ENCODE results near the gene UFD1.
A peak's percentile ranks its signal among the peaks of the same experiment; 100 is the strongest.

The UFD1 gene

DNA sequence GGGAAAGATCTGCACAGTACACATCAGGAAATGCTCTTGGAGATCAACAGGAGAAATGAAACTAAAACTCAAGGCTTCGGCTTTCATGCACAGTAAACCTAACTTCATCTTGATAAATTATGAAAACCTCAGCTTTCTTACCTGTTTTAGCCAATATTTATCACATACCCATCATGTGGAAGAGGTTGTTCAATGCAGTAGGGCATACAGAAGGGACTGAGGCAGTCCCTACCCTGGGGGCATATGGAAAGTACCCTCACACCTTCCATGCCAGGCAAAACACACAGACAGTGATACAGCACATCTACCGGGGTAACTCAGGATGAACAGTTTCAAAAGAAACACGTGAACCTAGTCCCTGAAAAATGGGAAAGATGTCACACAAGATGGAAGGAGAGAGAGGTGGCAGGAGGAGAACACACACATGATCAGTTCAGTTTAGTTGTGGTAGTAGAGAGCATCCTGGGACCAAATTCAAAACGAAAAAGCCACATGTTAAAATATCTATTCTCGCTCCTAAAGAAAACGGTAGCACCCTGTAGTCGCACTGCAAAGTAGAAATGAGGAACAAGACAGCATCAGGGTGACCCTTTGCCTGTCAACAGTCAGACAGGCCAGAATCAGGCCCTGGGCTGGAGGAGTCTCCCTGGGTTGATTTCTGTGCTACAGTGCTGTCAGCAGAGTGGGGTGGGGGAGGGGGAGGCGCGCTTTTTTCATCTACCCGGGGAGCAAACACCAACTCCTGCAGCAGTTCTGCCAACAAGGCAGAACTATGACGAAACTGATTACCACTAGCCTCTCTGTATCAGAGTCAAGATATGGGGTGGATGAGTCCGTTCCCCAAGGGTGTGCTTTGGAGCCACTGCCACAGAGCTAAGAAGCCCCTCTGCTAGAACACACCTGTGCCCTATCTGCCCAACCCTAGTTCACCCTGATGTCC is 48.8 kb downstream of the UFD1 start:
- DNase-seq (ENCODE audit: low read depth in 2 of 2), result no peak

DNA sequence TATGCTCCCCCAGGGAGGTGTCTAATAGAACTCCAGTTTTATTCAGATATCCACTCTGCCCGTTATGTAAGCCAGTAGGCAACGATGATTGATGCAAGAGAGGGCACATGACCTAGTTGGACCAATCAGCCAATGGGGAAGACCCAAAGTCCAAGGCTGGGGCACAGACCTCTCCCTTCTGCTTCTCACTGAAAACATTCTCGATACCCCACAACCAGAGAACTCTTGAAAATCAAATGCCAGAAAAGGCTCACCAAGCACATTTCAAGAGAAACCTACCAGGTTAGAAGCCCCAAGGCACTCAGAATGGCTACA is 54.9 kb downstream of the UFD1 start:
- no peak for DNase-seq (ENCODE audit: low read depth in 2 of 2)

GRCh38 chr22:19422440-19423301 is 56.3 kb downstream of the UFD1 start:
- no peak for DNase-seq (ENCODE audit: low read depth in 2 of 2)

DNA sequence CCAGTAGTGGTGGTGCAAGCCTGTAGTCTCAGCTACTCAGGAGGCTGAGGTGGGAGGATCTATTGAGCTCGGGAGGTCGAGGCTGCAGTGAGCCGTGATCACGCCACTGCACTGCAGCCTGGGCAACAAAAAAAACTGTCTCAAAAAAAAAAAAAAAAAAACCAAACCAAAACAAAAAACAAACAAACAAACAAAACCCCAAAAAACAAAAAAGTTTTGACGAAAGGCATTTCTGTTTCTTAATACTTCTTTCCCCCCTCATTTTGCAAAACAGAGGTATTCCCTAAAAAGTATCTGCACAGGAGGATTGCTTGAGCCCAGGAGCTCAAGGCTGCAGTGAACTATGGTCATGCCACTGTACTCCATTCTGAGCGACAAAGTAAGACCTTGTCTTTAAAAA is 58.7 kb downstream of the UFD1 start:
- DNase-seq (ENCODE audit: low read depth in 2 of 2), result no peak

DNA sequence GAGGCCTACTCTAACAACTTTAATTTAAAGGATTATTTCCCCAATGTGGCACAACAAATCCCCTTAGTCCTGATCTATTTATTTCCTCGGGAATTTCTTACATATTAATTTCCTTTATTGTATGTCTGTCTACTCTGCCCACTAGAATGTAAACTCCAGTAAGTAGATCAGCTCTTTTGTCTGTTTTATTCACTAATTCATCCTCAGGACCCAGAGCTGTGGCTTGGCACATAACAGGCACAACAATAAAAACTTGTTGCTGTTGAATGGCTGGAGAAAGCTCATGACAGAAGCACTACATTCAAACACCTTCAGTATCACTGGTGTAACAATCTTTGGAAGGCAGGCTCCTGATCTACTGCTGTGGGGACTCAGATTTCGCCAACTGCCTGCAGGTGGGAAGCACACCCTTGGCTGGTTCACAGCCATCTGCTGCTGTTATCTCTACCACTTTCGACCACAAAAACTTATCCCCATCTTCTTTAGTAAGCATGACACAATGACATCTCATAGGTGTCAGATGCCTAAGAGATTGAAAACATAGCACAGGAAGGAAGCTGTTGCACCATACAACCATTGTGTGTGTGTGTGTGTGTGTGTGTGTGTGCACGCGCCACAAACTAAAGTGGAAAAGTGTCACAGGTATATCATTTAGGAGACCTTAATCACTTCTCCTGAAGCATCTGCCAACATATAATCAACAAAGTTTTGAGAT is 59.4 kb downstream of the UFD1 start:
- DNase-seq (ENCODE audit: low read depth in 2 of 2), result peak in 1 of 2 donors; percentile 38

- DNase-seq (ENCODE audit: low read depth in 2 of 2), result no peak
Measured at GRCh38 chr22:19419086-19419463, 59.9 kb downstream of the UFD1 start.

- DNase-seq (ENCODE audit: low read depth in 2 of 2), result no peak
Measured at GRCh38 chr22:19412923-19413322, 66.1 kb downstream of the UFD1 start.

DNA sequence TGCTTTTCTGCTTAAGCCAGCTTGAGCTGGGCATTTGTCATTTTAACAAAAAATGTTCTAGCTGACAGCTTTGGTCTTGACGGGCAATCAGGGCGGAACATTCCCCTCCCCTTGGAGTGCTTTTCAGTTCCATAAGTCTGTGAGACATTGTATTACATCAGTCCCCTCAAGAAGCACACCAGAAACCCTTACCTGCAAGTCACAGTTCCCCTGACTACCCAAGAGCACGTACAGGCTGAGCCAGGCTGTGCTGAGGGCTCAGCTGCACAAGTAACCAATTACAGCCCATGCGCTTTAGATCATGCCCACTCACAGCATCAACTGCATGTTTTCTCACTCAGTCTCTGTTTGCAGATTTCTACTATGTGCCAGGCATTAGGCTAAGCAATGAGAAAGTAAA is 66.5 kb downstream of the UFD1 start:
- DNase-seq (ENCODE audit: low read depth in 2 of 2), result no peak

- no peak for DNase-seq (ENCODE audit: low read depth in 2 of 2)
Measured at GRCh38 chr22:19411690-19412045, 67.3 kb downstream of the UFD1 start.

- no peak for DNase-seq (ENCODE audit: low read depth in 2 of 2)
Measured at GRCh38 chr22:19410941-19411689, 67.9 kb downstream of the UFD1 start.

DNA sequence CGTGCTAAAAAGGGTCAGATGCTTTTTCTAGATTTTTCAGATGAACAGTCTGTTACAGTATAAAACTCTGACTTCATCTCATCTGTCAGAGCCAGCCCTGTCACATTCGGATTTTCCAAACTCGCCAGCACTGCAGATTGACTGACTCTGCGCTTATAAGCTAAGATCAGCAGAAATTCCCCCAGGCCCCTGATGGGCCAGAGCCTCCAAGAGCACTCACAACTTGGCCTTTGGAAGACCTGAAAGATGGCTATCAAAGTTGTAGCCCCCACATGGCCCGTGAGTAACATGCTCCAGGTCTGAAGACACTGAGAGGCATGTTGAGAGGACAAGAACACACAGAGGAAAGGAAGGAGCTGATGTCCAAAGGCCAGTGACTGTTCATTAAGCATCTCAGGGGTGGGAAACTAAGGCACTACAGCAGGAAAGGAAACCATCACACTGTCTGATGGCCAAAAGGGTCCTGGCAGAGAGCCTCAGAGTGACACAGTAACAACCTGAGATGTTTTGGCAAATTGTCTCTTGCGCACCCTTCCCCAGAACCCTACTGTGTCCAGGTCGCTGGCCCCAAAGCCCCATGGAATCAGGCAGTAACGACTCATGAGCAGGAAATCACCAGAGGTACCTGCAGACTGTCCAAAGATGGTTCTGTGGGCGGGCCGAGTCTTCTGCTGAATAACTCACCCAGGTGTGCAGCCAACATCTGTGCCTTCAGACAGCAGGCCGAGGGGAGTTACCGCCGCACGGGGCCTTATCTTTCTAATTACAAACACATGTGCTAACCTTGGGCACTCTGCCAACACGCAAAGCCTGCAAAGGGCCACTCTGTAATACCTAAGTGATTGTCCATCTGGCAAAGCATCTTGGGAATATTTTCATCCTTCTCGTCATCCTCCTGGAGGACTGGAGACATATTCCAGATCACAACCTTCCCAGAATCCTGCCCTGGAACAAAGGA is 71.1 kb downstream of the UFD1 start:
- DNase-seq (ENCODE audit: low read depth in 2 of 2), result no peak

DNA sequence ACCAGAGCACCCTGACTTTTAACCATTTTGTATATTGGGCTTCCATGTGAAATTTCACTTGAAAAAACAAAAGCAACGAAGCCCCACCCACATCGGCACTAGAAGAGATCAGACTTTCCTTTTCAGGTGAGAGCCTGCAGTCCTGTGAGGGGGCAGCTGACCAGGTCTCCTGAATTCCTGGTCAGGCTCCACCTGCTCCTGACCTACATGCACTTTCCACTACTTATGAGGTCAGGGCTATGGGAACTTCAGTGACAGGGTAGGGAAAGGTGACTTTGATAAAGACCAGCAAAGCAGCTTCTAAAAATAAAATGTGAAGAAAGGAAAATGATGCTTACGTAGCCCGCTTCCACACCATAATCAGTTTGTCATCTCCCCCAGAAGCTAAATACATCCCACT is 72.1 kb downstream of the UFD1 start:
- DNase-seq (ENCODE audit: low read depth in 2 of 2), result no peak

- DNase-seq (ENCODE audit: low read depth in 2 of 2), result no peak
Measured at GRCh38 chr22:19406281-19406811, 72.6 kb downstream of the UFD1 start.

DNA sequence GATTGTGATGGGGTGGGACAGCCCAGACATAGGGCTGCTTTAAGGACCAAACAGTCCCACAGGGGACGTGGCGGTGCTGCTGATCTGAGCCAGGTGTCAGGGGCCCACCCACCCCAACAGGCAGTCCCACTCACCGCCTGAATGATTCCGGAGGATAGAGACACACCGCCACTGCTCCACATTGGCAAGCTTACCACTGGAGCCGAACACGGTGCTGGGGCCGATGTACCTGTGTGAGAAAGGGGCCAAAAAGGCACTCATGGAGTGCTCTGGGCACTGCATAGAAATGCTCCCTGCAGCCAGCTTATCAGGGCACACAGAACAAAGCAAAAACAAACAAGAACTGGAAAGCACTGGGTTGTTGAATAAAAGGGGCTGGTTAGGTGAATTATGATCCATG is 73.3 kb downstream of the UFD1 start:
- no peak for DNase-seq (ENCODE audit: low read depth in 2 of 2)

DNA sequence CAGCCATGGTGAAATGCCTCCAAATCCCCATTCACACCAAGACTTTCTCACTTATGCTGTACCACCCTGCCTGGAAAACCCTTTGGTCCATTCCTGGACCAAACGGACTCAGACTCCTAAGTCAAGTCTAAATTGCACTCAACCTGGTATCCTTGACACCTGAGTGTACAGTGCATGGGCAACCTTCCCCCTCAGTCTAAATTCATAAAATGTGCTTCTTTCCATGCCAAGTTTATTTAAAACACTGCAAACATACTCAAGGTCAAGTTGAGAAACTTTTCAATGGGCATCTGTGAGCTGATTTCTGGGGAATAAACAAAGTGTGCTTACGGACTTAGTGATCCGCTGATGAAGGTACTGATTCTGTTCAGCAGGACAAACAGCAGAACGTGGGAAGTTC is 73.9 kb downstream of the UFD1 start:
- no peak for DNase-seq (ENCODE audit: low read depth in 2 of 2)

GRCh38 chr22:19404676-19405075 is 74.3 kb downstream of the UFD1 start:
- DNase-seq (ENCODE audit: low read depth in 2 of 2), result no peak

DNA sequence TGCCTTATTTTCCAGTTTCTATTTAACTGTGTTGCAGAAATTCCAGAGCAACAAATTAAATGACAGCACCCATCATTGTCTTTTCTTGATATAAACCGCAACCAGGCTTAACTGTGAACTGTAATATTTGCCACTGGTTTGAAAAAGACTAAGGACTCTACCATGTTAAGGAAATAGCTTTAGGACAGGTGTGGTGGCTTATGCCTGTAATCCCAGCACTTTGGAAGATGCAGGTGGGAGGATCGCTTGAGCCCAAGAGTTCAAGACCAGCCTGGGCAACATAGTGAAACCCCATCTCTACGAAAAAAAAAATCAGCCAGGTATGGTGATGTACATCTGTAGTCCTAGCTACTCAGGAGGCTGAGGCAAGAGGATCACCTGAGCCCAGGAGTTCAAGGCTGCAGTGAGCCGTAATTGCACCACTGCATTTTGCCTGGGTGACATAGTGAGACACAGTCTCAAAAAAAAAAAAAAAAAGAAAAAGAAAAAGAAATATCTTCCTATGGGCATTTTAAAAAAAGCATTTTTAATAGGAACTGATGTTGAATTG is 76.3 kb downstream of the UFD1 start:
- DNase-seq (ENCODE audit: low read depth in 2 of 2), result no peak

GRCh38 chr22:19401483-19401882 is 77.5 kb downstream of the UFD1 start:
- no peak for DNase-seq (ENCODE audit: low read depth in 2 of 2)

- DNase-seq (ENCODE audit: low read depth in 2 of 2), result no peak
Measured at GRCh38 chr22:19400881-19401280, 78.1 kb downstream of the UFD1 start.

Data from stimulated activated CD4-positive, alpha-beta T cell treated with anti-CD3 and anti-CD28 coated beads, Interleukin-15, amount 100 ng/mL, for 48 hours (primary cell).